ENCODE results near the gene YBX3. TPM values are rescaled to one million over a fixed set of nuclear protein-coding genes. Genes with fewer than 3 reads are reported as not detected.

The YBX3 gene
- total and polyA plus RNA-seq, 2 donors (not counting 1 experiment from before 2014, with no cell fraction given) = 60.8 to 191 TPM

DNA sequence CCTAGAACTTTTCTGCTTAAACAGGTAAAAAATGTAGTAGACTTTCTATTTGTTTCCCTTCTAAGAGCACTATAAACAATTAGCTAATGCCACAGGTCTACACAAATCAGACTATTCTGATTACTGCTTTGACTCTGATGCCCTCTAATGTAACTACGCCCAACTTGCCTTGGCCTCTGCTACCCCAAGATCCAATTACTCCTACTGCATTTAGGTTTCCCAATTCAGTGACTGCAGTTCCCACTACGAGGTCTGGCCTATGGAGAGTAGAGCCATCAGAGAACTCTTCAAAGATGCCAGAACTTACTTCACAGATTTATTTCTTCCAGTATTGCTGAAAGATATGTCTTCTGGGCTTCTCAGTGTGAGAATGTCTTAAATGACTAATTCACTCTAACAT is 34.0 kb downstream of the YBX3 start:
- H3K4me3 ChIP-seq (ENCODE audit: control extremely low read depth in 1 of 5, extremely low read depth in 1 of 5, insufficient read depth in 1 of 5, low read depth in 2 of 5, low read length in 4 of 5) = no peak overlapping the region
- no peaks in the 10 kb centered on the region for H3K4me1 ChIP-seq (ENCODE audit: control insufficient read depth in 2 of 2, insufficient read depth in 2 of 2, low read length in 2 of 2)
- no peak overlapping the region for H3K9ac ChIP-seq (ENCODE audit: low read length)
- peaks cover 0 to 5% (median 0%) of the 10 kb centered on the region in 3 donors for H3K9me3 ChIP-seq (ENCODE audit: control extremely low read depth in 1 of 3, control insufficient read depth in 2 of 3, insufficient read depth in 1 of 3, low read length in 2 of 3)
- ATAC-seq (ENCODE audit: low read depth) = no peak
- H3K27me3 ChIP-seq (replicated peaks in 1 of 4; ENCODE audit: control extremely low read depth in 1 of 4, control insufficient read depth in 3 of 4, insufficient read depth in 4 of 4, low read length in 3 of 4) = no peaks in the 10 kb centered on the region
- Mint-ChIP-seq H3K27me3 (peaks cover 16% of the 10 kb centered on the region), H3K27ac (no peak overlapping the region), H3K4me3 (no peak overlapping the region), H3K9me3 (ENCODE audit: insufficient read depth) (peaks cover 3% of the 10 kb centered on the region), H3K4me1 (no peaks in the 10 kb centered on the region)
- H3K79me2 ChIP-seq (ENCODE audit: control insufficient read depth, insufficient read depth, low read length) = no peaks in the 10 kb centered on the region
- H2AFZ ChIP-seq (ENCODE audit: insufficient read depth, low read depth, low read length, poor library complexity, severe bottlenecking) = no peak overlapping the region
- no peaks in the 10 kb centered on the region for H4K20me1 ChIP-seq (ENCODE audit: control insufficient read depth, insufficient read depth, low read length, poor library complexity, severe bottlenecking)
- POLR2A ChIA-PET = no interaction called here
- H3K27ac ChIP-seq (ENCODE audit: low read length in 2 of 2) = no peak overlapping the region
- CTCF ChIA-PET = no interaction called here
- 100% methylated on average over 1 of the region's 2 CpGs for WGBS (ENCODE audit: insufficient coverage)
- H3K36me3 ChIP-seq (replicated peaks in 1 of 2; ENCODE audit: control extremely low read depth in 1 of 2, control insufficient read depth in 1 of 2, extremely low read depth in 1 of 2, insufficient read depth in 2 of 2, low read length in 1 of 2) = no peaks in the 10 kb centered on the region
- no peak for DNase-seq
- TF ChIP-seq, protein P1, sequence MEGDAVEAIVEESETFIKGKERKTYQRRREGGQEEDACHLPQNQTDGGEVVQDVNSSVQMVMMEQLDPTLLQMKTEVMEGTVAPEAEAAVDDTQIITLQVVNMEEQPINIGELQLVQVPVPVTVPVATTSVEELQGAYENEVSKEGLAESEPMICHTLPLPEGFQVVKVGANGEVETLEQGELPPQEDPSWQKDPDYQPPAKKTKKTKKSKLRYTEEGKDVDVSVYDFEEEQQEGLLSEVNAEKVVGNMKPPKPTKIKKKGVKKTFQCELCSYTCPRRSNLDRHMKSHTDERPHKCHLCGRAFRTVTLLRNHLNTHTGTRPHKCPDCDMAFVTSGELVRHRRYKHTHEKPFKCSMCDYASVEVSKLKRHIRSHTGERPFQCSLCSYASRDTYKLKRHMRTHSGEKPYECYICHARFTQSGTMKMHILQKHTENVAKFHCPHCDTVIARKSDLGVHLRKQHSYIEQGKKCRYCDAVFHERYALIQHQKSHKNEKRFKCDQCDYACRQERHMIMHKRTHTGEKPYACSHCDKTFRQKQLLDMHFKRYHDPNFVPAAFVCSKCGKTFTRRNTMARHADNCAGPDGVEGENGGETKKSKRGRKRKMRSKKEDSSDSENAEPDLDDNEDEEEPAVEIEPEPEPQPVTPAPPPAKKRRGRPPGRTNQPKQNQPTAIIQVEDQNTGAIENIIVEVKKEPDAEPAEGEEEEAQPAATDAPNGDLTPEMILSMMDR (IDR thresholded peaks at IDR 0.05) = no peak
- no peak for TF ChIP-seq EZH2 (IDR thresholded peaks at IDR 0.05; ENCODE audit: borderline replicate concordance, insufficient read depth, low read depth, low read length, poor library complexity, severe bottlenecking)
- intact Hi-C loops (cut with micrococcal nuclease) = no loop called here
- no peak overlapping the region for H3K4me2 ChIP-seq (replicated peaks; ENCODE audit: low read depth, low read length, poor library complexity, severe bottlenecking)

DNA sequence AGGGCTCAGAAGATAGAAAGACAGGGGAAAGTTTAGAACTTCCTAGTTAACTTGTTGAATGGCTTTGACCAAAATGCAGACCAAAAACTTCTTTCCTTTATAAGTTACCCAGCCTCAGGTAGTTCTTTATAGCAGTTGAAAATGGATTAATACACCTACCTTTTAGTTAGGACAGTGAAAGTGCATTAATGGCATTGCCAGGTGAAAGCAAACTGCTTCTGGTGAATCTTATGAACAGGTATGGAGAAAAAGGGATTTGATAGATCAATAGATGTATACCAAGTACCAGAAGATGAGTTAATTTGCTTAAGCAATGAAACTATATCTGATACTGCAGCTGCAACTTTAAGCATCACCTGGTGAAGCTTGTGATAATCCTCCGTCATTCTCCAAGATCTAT is 35.1 kb downstream of the YBX3 start:
- Histone ChIP-seq H4K20me1 (ENCODE audit: control insufficient read depth, insufficient read depth, low read length, poor library complexity, severe bottlenecking) (no peaks in the 10 kb centered on the region), H3K4me3 (ENCODE audit: control extremely low read depth in 1 of 5, extremely low read depth in 1 of 5, insufficient read depth in 1 of 5, low read depth in 2 of 5, low read length in 4 of 5) (no peak overlapping the region), H3K36me3 (replicated peaks in 1 of 2; ENCODE audit: control extremely low read depth in 1 of 2, control insufficient read depth in 1 of 2, extremely low read depth in 1 of 2, insufficient read depth in 2 of 2, low read length in 1 of 2) (no peaks in the 10 kb centered on the region), H3K79me2 (ENCODE audit: control insufficient read depth, insufficient read depth, low read length) (no peaks in the 10 kb centered on the region), H3K27me3 (replicated peaks in 1 of 4; ENCODE audit: control extremely low read depth in 1 of 4, control insufficient read depth in 3 of 4, insufficient read depth in 4 of 4, low read length in 3 of 4) (no peaks in the 10 kb centered on the region), H3K9me3 (ENCODE audit: control extremely low read depth in 1 of 3, control insufficient read depth in 2 of 3, insufficient read depth in 1 of 3, low read length in 2 of 3) (peaks cover 0 to 5% (median 0%) of the 10 kb centered on the region in 3 donors), H3K4me1 (ENCODE audit: control insufficient read depth in 2 of 2, insufficient read depth in 2 of 2, low read length in 2 of 2) (no peaks in the 10 kb centered on the region), H3K27ac (ENCODE audit: low read length in 2 of 2) (no peak overlapping the region), H3K4me2 (replicated peaks; ENCODE audit: low read depth, low read length, poor library complexity, severe bottlenecking) (no peak overlapping the region), H2AFZ (ENCODE audit: insufficient read depth, low read depth, low read length, poor library complexity, severe bottlenecking) (no peak overlapping the region), H3K9ac (ENCODE audit: low read length) (no peak overlapping the region)
- TF ChIP-seq, protein P1 (IDR thresholded peaks at IDR 0.05) = no peak
- no peak for TF ChIP-seq EZH2 (IDR thresholded peaks at IDR 0.05; ENCODE audit: borderline replicate concordance, insufficient read depth, low read depth, low read length, poor library complexity, severe bottlenecking)
- intact Hi-C loops (cut with micrococcal nuclease) = no loop called here
- ATAC-seq (ENCODE audit: low read depth) = no peak
- no peak for DNase-seq
- H3K27ac Mint-ChIP-seq = no peak overlapping the region
- no peaks in the 10 kb centered on the region for H3K4me1 Mint-ChIP-seq
- WGBS (ENCODE audit: insufficient coverage) = no CpG with 5 or more reads among the region's 1 CpG
- peaks cover 3% of the 10 kb centered on the region for H3K9me3 Mint-ChIP-seq (ENCODE audit: insufficient read depth)
- ChIA-PET CTCF (no interaction called here), POLR2A (no interaction called here)
- no peak overlapping the region for H3K4me3 Mint-ChIP-seq
- peaks cover 16% of the 10 kb centered on the region for H3K27me3 Mint-ChIP-seq
